Erythroblast (primary cell): Measurements from ENCODE around the gene KLHL5.

Experiments used
- GATA1 ChIP-seq: IDR thresholded peaks from 2 replicates; pipeline ENCODE4 v1.6.1; 2011; ENCODE audit warnings: low read depth, mild to moderate bottlenecking, control low read depth, low read length, moderate library complexity
- POLR2A ChIP-seq: IDR thresholded peaks from 2 replicates; pipeline ENCODE4 v1.6.1; 2011; ENCODE audit warnings: mild to moderate bottlenecking, low read length

- TF ChIP-seq POLR2A (no peak), GATA1 (no peak)
These were observed 71.6 kb downstream of the KLHL5 start for GRCh38 chr4:39133623-39134022.
